GM18505 (cell line): Measurements from ENCODE around the gene WDR31.

Experiments used
- ATAC-seq: cut with Tn5 transposase; IDR thresholded peaks from one replicate; pipeline ENCODE4 v1.9.1; 2021; ENCODE audit not compliant: unreplicated experiment
- POLR2A ChIP-seq: IDR thresholded peaks from 4 replicates; pipeline ENCODE4 v1.6.1; 2011; ENCODE audit warnings: borderline replicate concordance; ENCODE audit not compliant: insufficient read depth, insufficient read length; ENCODE audit errors: extremely low read depth

WDR31 gene

GRCh38 chr9:113360242-113360842, 20.3 kb upstream of the WDR31 start:
- no peak for TF ChIP-seq POLR2A
- ATAC-seq, result no peak

- ATAC-seq, result no peak
- no peak for TF ChIP-seq POLR2A
Observed at GRCh38 chr9:113359385-113359784, 19.3 kb upstream of the WDR31 start.

DNA sequence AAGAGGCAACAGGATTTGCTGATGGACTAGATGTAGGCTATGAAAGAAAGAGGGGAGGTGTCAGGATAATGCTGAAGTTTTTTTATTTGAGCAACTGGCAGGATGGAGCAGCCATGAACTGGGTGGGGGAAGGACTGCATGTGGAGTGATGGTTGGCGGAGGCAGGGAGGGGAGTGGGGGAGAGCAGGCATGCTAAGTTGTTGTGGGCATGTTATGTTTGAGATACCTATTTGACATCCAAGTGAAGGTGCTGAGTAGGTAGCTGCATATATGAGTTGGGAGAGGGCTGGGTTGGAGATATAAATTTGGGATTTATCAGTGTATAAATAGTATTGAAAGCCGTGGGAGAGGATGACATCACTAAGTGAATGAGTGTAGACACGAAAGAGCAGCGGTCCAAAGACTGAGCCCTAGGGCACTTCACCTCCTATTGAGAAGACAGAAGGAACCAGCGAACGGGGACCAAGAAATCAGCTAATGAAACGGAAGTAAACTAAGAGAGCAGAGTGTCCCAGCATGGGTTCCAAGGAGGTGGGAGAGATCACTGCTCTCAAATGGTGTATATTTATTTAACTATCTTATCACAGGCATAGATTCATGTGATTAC, 16.7 kb upstream of the WDR31 start:
- no peak for TF ChIP-seq POLR2A
- ATAC-seq, result no peak

- TF ChIP-seq POLR2A, result no peak
- no peak for ATAC-seq
Observed at GRCh38 chr9:113355040-113355596, 15.0 kb upstream of the WDR31 start.

DNA sequence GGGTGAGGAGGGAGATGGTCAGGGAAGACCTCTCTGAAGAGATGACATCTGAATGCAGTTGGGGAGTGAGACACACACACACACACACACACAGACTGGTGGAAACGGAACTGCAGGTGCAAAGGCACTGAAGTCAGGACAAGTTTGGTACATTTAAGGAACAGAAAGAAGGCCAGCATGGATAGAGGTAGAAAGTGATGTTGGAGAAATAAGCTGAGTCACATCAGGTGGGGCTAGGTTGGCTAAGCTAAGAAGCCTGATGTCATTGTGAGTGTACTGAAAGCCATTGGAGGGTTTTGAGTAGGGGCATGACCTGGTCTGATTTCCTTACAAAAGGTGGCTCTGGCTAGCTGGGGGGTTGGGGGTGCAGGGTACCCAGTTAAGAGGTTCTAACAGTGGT, 12.3 kb upstream of the WDR31 start:
- ATAC-seq, result no peak
- no peak for TF ChIP-seq POLR2A

GRCh38 chr9:113352006-113352405, 11.9 kb upstream of the WDR31 start:
- TF ChIP-seq POLR2A, result no peak
- ATAC-seq, result no peak

DNA sequence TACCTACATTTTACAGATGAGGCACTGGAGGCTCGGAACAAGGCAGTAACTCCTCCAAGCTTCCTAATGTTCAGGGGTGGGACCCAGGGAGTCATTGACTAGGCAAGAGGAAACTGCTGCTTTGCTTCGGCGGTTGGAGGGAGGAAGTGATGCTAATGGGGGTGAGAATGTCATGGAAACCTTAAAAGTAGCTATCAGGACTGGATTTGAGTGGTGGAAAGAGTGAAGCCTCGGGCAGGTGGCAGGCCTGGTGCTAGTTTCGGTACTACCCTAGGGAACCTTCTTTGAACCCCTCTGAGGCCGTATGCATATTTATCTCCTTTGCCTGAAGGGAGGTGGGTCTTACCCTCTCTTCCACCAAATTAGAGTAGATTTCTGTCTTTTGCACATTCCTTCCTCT, 10.9 kb upstream of the WDR31 start:
- peak; percentile 41 for ATAC-seq
- TF ChIP-seq POLR2A, result no peak

DNA sequence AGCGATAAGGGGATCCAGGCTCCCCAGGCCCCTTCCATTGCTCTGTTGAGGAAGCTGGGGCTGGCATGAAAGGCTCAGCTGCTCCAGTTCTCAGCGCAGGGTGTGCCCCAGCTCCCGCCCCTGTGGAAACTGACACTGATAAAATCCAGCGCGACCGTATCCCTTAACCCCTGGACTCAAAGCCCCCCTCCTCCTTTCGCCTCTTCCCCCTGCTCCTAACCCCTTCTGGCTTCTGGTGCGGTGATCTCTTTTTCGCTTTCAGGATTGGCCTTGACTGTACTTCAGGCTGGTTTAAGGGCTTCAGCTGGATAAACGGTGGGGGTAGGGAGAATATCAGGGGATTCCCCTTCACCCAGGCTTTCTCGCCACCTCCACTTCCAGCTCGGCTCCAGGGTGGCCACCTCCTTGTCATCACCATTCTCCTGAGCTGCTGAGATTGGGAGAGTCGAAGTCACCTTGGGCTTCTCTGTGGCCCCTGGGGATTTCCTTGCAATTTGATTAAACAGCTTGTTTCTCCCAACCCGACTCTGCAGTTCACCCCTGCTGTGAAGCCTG, 10.1 kb upstream of the WDR31 start:
- TF ChIP-seq POLR2A, result peak; percentile 2
- no peak for ATAC-seq

DNA sequence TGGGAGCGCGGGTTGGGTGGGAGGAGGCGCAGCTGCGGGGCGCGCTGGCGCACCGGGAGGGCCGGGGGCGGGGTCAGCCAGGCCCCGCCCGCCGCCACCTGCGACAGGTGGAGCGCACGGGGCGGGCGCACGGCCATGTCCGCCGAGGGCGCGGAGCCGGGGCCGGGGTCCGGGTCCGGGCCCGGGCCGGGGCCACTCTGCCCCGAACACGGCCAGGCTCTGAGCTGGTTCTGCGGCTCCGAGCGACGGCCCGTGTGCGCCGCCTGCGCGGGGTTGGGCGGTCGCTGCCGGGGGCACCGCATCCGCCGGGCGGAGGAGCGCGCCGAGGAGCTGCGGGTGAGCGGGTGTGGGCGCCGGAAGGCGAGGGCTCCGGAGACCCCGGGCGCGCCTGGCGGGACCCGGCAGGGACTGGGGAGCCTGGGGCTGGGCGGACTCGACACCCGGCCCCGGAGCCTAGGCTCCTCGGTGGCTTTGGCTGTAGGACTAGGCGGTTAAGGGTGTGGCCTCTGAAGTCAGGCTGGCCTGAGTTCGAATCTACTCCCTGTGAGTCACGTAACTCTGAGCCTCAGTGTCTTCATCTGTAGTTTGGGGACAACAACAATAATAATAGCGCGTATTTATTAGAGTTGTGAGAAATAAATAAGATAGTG, 9.5 kb upstream of the WDR31 start, which contains the start of gene BSPRY:
TSS of gene BSPRY (plus strand) at position 97 of the 650 bp plus-strand sequence. CDS start at position 136, 39 bp downstream.
- ATAC-seq, result peak; percentile 36
- no peak for TF ChIP-seq POLR2A

- no peak for TF ChIP-seq POLR2A
- ATAC-seq, result no peak
Observed at GRCh38 chr9:113349066-113349444, 9.0 kb upstream of the WDR31 start.

- TF ChIP-seq POLR2A, result no peak
- no peak for ATAC-seq
Observed at GRCh38 chr9:113348437-113348836, 8.4 kb upstream of the WDR31 start.

DNA sequence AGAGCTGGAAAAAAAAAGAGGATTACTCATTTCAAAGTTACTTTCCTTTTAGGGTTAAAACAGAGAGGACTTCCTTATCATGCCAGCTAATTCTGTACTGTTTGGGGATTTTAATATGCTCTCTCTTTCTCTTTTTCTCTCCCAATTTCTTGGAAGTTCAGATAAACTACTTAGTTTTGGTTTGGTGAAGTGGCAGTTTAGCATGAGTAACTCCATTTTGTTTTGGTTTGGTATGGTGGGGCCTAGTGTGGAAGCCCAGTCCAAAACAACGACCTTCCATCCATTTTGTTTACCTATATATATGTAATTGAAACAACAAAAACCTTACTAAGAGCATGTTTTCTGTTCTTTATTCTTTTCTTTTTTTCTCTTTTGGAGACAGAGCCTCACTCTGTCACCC, 5.6 kb upstream of the WDR31 start:
- ATAC-seq, result no peak
- no peak for TF ChIP-seq POLR2A

DNA sequence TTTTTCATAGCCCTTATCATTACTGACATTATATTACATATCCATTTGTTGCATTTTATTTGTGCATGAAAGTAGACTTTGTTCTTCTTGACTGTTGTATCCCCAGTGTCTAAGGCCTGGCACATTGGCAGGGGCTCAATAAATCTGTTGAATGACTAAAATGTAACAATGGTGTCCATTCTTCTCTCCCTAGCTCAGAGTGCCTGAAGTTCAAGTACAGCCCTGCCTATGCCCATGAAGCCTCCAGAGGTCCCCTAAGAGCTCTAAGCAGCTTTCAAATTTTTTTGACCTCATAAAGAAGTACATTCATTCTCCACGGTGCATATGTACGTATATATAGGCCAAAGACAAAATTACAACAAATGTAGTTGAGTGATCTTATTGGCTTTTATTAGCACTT, 5.1 kb upstream of the WDR31 start:
- TF ChIP-seq POLR2A, result no peak

More for the DNA sequence above, 5.1 kb upstream of the WDR31 start:
- ATAC-seq, result no peak
